ENCODE results near the gene LRRFIP1. TPM values are rescaled to one million over a fixed set of nuclear protein-coding genes. Genes with fewer than 3 reads are reported as not detected.

Gene LRRFIP1
- total RNA-seq, 2 experiments from 2014 or later = 157 to 161 TPM

DNA sequence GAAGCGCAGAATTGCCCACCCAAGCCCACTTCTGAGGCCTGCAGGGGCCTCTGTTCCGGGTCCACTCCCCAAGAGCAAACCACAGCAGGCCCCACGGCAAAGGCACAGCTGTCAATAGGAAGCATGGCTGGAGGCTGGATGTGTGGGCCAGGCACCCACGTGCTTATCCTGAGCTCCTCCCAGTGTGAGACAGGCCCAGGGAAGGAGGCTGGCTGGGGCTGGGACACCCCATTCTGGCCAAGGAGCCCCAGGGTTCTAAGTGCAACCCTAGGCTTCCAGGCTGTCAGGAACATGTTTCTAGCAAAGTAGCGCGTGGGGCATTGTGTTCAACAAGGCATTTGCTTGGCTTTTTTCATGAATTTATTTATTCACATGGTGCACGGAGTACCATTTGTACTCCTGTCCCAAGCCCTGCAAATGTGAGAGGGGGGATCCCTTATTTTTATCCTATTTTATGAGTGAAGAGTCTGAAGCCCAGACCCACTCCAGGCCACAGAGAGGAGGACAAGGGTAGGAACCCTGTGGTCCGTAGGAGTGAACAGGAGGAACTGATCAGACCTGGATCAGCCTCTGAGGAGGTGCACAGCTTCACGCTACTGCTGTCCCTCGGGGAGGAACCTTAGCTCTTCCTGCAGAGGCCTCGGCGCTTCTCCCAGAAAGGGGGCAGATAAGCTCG, 30.7 kb upstream of the LRRFIP1 start:
- Mint-ChIP-seq H3K27ac (no peak overlapping the region), H3K9me3 (no peaks in the 10 kb centered on the region), H3K4me3 (no peak overlapping the region), H3K4me1 (ENCODE audit: low read depth) (peaks cover 9% of the 10 kb centered on the region), H3K36me3 (ENCODE audit: low read depth) (no peaks in the 10 kb centered on the region), H3K27me3 (no peaks in the 10 kb centered on the region)
- CTCF ChIA-PET = no interaction called here
- DNase-seq (no peak), ATAC-seq (ENCODE audit: poor library complexity) (no peak)
- TF ChIP-seq, protein P1, sequence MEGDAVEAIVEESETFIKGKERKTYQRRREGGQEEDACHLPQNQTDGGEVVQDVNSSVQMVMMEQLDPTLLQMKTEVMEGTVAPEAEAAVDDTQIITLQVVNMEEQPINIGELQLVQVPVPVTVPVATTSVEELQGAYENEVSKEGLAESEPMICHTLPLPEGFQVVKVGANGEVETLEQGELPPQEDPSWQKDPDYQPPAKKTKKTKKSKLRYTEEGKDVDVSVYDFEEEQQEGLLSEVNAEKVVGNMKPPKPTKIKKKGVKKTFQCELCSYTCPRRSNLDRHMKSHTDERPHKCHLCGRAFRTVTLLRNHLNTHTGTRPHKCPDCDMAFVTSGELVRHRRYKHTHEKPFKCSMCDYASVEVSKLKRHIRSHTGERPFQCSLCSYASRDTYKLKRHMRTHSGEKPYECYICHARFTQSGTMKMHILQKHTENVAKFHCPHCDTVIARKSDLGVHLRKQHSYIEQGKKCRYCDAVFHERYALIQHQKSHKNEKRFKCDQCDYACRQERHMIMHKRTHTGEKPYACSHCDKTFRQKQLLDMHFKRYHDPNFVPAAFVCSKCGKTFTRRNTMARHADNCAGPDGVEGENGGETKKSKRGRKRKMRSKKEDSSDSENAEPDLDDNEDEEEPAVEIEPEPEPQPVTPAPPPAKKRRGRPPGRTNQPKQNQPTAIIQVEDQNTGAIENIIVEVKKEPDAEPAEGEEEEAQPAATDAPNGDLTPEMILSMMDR (IDR thresholded peaks at IDR 0.05) = no peak
- Histone ChIP-seq H3K36me3 (ENCODE audit: insufficient read depth, low read length) (no peaks in the 10 kb centered on the region), H3K27ac (ENCODE audit: low read depth in 1 of 2, low read length in 2 of 2) (no peak overlapping the region), H3K4me1 (ENCODE audit: insufficient read depth, low read length) (peaks cover 6% of the 10 kb centered on the region), H3K9me3 (ENCODE audit: control insufficient read depth in 1 of 2, insufficient read depth in 1 of 2, low read length in 2 of 2) (no peaks in the 10 kb centered on the region), H3K27me3 (ENCODE audit: control insufficient read depth in 1 of 2, insufficient read depth in 2 of 2, low read length in 2 of 2) (no peaks in the 10 kb centered on the region), H3K4me3 (ENCODE audit: low read length) (no peak overlapping the region)
- POLR2A ChIA-PET = no interaction called here
- intact Hi-C loops (cut with DNase I, micrococcal nuclease) = no loop called here

DNA sequence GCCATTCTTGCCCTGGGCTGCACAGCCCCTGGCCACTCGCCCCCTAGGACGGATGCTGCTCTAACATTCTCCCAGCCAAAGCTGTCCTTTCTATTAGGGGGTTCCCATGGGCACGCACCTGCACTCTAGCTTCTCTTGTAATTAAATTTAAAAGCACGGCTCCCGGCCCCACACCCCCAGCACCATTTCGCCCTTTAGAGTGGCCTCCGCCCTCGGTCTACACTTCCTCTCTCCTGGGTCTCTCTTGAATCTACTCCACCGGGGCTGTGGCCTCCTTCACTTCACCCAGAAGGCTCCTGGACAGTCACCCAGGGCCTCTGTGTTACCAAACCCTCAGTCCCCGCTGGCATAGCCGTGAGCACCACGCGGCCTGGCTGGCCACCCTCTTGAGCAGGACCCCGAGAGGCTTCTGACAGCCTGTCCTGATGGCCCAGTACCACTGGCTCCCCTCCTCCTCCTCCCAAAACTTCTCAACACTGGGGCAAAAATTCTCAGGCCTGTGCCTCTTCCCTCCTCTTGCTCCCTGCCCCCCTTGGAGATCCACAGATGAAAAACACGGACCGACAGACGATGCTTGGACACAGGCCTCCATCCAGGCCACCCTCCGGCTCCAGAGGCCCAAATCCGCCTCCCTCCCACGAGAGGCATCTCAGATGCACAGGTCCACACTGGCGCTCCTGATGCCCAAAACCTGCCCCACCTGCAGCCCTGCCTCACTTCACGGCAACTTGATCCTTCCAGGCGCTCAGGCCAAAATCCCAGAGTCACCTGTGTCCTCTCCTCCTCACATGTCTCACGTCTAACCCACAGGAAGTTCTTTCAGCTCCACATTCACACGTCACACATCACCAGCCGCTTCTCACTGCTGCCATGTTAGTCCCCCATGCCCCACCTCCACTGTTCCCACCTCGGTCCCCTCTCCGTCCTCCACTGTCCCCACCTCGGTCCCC, 29.9 kb upstream of the LRRFIP1 start:
- Mint-ChIP-seq H3K27me3 (no peaks in the 10 kb centered on the region), H3K9me3 (no peaks in the 10 kb centered on the region), H3K4me3 (no peak overlapping the region), H3K4me1 (ENCODE audit: low read depth) (peaks cover 13% of the 10 kb centered on the region), H3K27ac (no peak overlapping the region), H3K36me3 (ENCODE audit: low read depth) (no peaks in the 10 kb centered on the region)
- H3K27ac ChIP-seq (ENCODE audit: low read depth in 1 of 2, low read length in 2 of 2) = no peak overlapping the region
- H3K4me3 ChIP-seq (ENCODE audit: low read length) = no peak overlapping the region
- ATAC-seq (ENCODE audit: poor library complexity) (no peak), DNase-seq (no peak)
- POLR2A ChIA-PET = no interaction called here
- TF ChIP-seq, protein P1 (IDR thresholded peaks at IDR 0.05) = no peak
- CTCF ChIA-PET = no interaction called here
- peaks cover 5% of the 10 kb centered on the region for H3K4me1 ChIP-seq (ENCODE audit: insufficient read depth, low read length)
- H3K36me3 ChIP-seq (ENCODE audit: insufficient read depth, low read length) = no peaks in the 10 kb centered on the region
- intact Hi-C loops (cut with DNase I, micrococcal nuclease) = no loop called here
- H3K9me3 ChIP-seq (ENCODE audit: control insufficient read depth in 1 of 2, insufficient read depth in 1 of 2, low read length in 2 of 2) = no peaks in the 10 kb centered on the region
- no peaks in the 10 kb centered on the region for H3K27me3 ChIP-seq (ENCODE audit: control insufficient read depth in 1 of 2, insufficient read depth in 2 of 2, low read length in 2 of 2)

DNA sequence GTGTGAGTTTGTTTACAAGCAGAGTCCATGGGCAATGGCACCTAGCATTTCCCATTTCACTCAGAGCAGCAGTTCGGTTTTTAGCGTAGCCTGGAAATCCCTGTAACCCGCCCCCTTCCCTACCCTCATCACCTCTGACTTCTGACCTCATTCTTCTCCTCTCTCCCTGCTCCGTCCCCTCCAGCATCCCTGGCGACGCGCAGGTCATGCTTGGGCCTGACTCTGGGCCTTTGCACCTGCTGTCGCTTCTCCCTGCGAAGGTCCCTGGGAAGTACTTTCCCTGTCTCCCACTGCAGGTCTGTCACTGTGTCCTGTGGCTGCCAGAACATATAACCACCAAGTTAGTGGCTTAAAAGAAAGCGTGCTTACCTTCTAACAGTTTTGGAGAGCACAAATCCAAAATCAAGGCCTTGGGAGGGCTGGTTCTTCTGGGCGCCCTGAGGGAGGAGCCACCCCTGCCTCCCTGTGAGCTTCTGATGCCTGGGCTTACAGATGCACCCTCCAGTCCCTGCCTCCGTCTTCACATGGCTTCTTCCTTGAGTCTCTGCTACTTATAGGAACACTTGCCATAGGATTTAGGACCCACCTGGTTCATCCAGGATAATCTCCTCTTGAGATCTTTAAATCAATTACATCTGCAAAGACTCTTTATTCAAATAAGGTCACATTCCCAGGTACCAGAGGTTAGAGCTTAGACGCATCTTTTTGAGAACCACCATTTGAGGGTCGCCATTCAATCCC, 28.7 kb upstream of the LRRFIP1 start:
- no peaks in the 10 kb centered on the region for H3K27me3 ChIP-seq (ENCODE audit: control insufficient read depth in 1 of 2, insufficient read depth in 2 of 2, low read length in 2 of 2)
- POLR2A ChIA-PET = no interaction called here
- peaks cover 16% of the 10 kb centered on the region for H3K4me1 ChIP-seq (ENCODE audit: insufficient read depth, low read length)
- Mint-ChIP-seq H3K27ac (no peak overlapping the region), H3K4me1 (ENCODE audit: low read depth) (peaks cover 24% of the 10 kb centered on the region), H3K27me3 (no peaks in the 10 kb centered on the region), H3K36me3 (ENCODE audit: low read depth) (no peaks in the 10 kb centered on the region), H3K9me3 (no peaks in the 10 kb centered on the region), H3K4me3 (no peak overlapping the region)
- no peaks in the 10 kb centered on the region for H3K36me3 ChIP-seq (ENCODE audit: insufficient read depth, low read length)
- ATAC-seq (ENCODE audit: poor library complexity) (no peak), DNase-seq (no peak)
- no peak overlapping the region for H3K27ac ChIP-seq (ENCODE audit: low read depth in 1 of 2, low read length in 2 of 2)
- TF ChIP-seq, protein P1 (IDR thresholded peaks at IDR 0.05) = no peak
- no peak overlapping the region for H3K4me3 ChIP-seq (ENCODE audit: low read length)
- H3K9me3 ChIP-seq (ENCODE audit: control insufficient read depth in 1 of 2, insufficient read depth in 1 of 2, low read length in 2 of 2) = no peaks in the 10 kb centered on the region
- intact Hi-C loops (cut with DNase I, micrococcal nuclease) = no loop called here
- CTCF ChIA-PET = interaction anchor here (0.9 kb wide), 1 partner anchor 18 kb away, joined by 3 read pairs; no protein-coding TSS in a partner anchor

Data from CD4-positive, alpha-beta T cell (primary cell).